ENCODE data around the gene BRAF.
A peak's percentile ranks its signal among the peaks of the same experiment; 100 is the strongest.
"Not testable (repeated sequence)": the region's sequence is repeated elsewhere in the genome, so short reads cannot be mapped to it uniquely, and the experiment has no call there.

BRAF gene

GRCh38 chr7:140885735-140886334, 38.9 kb downstream of the BRAF start:
- DNase-seq (ENCODE audit: extremely low spot score, insufficient read length, low read depth): no peak
- FAIRE-seq: peak; percentile 51

- DNase-seq (ENCODE audit: extremely low spot score, insufficient read length, low read depth): no peak
- FAIRE-seq: peak; percentile 47
Observed at GRCh38 chr7:140883378-140883777, 41.4 kb downstream of the BRAF start.

- not testable (repeated sequence) for DNase-seq (ENCODE audit: extremely low spot score, insufficient read length, low read depth); FAIRE-seq
Observed at GRCh38 chr7:140882834-140883233, 41.9 kb downstream of the BRAF start.

GRCh38 chr7:140881507-140882228, 43.1 kb downstream of the BRAF start:
- DNase-seq (ENCODE audit: extremely low spot score, insufficient read length, low read depth): no peak
- FAIRE-seq: peak; percentile 88

GRCh38 chr7:140877249-140877524, 47.5 kb downstream of the BRAF start:
- no peak for FAIRE-seq

GRCh38 chr7:140876519-140877248, 48.0 kb downstream of the BRAF start:
- FAIRE-seq (peak; percentile 79), DNase-seq (ENCODE audit: extremely low spot score, insufficient read length, low read depth) (no peak)

More at GRCh38 chr7:140877249-140877524, 47.5 kb downstream of the BRAF start:
- DNase-seq (ENCODE audit: extremely low spot score, insufficient read length, low read depth): no peak

- no peak for DNase-seq (ENCODE audit: extremely low spot score, insufficient read length, low read depth)
- no peak for FAIRE-seq
Observed at GRCh38 chr7:140873434-140873833, 51.3 kb downstream of the BRAF start.

GRCh38 chr7:140870003-140870402, 54.7 kb downstream of the BRAF start:
- no peak for DNase-seq (ENCODE audit: extremely low spot score, insufficient read length, low read depth)
- no peak for FAIRE-seq

- FAIRE-seq: no peak
- DNase-seq (ENCODE audit: extremely low spot score, insufficient read length, low read depth): no peak
Observed at GRCh38 chr7:140869430-140869829, 55.3 kb downstream of the BRAF start.

GRCh38 chr7:140867467-140868462, 57.0 kb downstream of the BRAF start:
- DNase-seq (ENCODE audit: extremely low spot score, insufficient read length, low read depth): no peak
- peak; percentile 70 for FAIRE-seq

GRCh38 chr7:140866926-140867325, 57.8 kb downstream of the BRAF start:
- FAIRE-seq: no peak
- no peak for DNase-seq (ENCODE audit: extremely low spot score, insufficient read length, low read depth)

- FAIRE-seq (no peak), DNase-seq (ENCODE audit: extremely low spot score, insufficient read length, low read depth) (no peak)
Observed at GRCh38 chr7:140864732-140865131, 60.0 kb downstream of the BRAF start.

GRCh38 chr7:140863867-140864266, 60.9 kb downstream of the BRAF start:
- DNase-seq (ENCODE audit: extremely low spot score, insufficient read length, low read depth) (no peak), FAIRE-seq (no peak)

GRCh38 chr7:140863184-140863583, 61.5 kb downstream of the BRAF start:
- DNase-seq (ENCODE audit: extremely low spot score, insufficient read length, low read depth) (no peak), FAIRE-seq (no peak)

- DNase-seq (ENCODE audit: extremely low spot score, insufficient read length, low read depth) (no peak), FAIRE-seq (no peak)
Observed at GRCh38 chr7:140857048-140857447, 67.7 kb downstream of the BRAF start.

GRCh38 chr7:140841166-140841715, 83.5 kb downstream of the BRAF start:
- FAIRE-seq: no peak
- no peak for DNase-seq (ENCODE audit: extremely low spot score, insufficient read length, low read depth)

GRCh38 chr7:140831724-140832123, 93.0 kb downstream of the BRAF start:
- FAIRE-seq (no peak), DNase-seq (ENCODE audit: extremely low spot score, insufficient read length, low read depth) (no peak)

GRCh38 chr7:140829720-140830119, 95.0 kb downstream of the BRAF start:
- FAIRE-seq (no peak), DNase-seq (ENCODE audit: extremely low spot score, insufficient read length, low read depth) (no peak)

- FAIRE-seq (no peak), DNase-seq (ENCODE audit: extremely low spot score, insufficient read length, low read depth) (no peak)
Observed at GRCh38 chr7:140828741-140829140, 96.0 kb downstream of the BRAF start.

GRCh38 chr7:140817383-140817782, 107.3 kb downstream of the BRAF start:
- not testable (repeated sequence) for DNase-seq (ENCODE audit: extremely low spot score, insufficient read length, low read depth); FAIRE-seq
